Activated CD4-positive, alpha-beta T cell treated with anti-CD3 and anti-CD28 coated beads, Interleukin-2, amount 10 ng/mL, durations not matched to agents 24 days and 14 days (primary cell): ENCODE data around the gene CDK5RAP2. TPM values are rescaled to one million over a fixed set of nuclear protein-coding genes. Genes with fewer than 3 reads are reported as not detected.
"Not testable (repeated sequence)": the region's sequence is repeated elsewhere in the genome, so short reads cannot be mapped to it uniquely, and the experiment has no call there.

Experiments
- DNase-seq: peaks from one replicate; pipeline ENCODE4 v3.0.0; 2022
- H3K27ac Mint-ChIP-seq: one replicate; pipeline ENCODE4 v1.8.0; 2022; ENCODE audit warnings: mild to moderate bottlenecking, mixed read lengths
- H3K27me3 Mint-ChIP-seq: one replicate; pipeline ENCODE4 v1.8.0; 2022; ENCODE audit warnings: mixed read lengths
- H3K36me3 Mint-ChIP-seq: one replicate; pipeline ENCODE4 v1.8.0; 2022; ENCODE audit warnings: low read depth, mild to moderate bottlenecking, mixed read lengths
- H3K4me1 Mint-ChIP-seq: one replicate; pipeline ENCODE4 v1.8.0; 2021; ENCODE audit warnings: mixed read lengths
- H3K4me3 Mint-ChIP-seq: one replicate; pipeline ENCODE4 v1.8.0; 2022; ENCODE audit warnings: mild to moderate bottlenecking, moderate library complexity, mixed read lengths
- H3K9me3 Mint-ChIP-seq: one replicate; pipeline ENCODE4 v1.8.0; 2021; ENCODE audit warnings: mixed read lengths
- intact Hi-C: fragments of 100-400 bp; cut with micrococcal nuclease; formaldehyde crosslinking; loops from one replicate; pipeline ENCODE4 v1.15.1; 2023
- total RNA-seq: library from RNA; stranded (reverse); gene quantifications from 2 replicates; pipeline ENCODE4 v1.2.3, GENCODE V29; 2022

Gene CDK5RAP2
- total RNA-seq, 1 donor from 2014 or later: 70.0 TPM

DNA sequence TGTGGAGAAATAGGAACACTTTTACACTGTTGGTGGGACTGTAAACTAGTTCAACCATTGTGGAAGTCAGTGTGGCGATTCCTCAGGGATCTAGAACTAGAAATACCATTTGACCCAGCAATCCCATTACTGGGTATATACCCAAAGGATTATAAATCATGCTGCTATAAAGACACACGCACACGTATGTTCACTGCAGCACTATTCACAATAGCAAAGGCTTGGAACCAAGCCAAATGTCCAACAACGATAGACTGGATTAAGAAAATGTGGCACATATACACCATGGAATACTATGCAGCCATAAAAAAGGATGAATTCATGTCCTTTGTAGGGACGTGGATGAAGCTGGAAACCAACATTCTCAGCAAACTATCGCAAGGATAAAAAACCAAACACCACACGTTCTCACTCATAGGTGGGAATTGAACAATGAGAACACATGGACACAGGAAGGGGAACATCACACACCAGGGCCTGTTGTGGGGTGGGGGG, 27.7 kb downstream of the CDK5RAP2 start:
- H3K9me3 Mint-ChIP-seq, DNase-seq, H3K27ac Mint-ChIP-seq, H3K27me3 Mint-ChIP-seq, intact Hi-C loops, H3K4me3 Mint-ChIP-seq, H3K4me1 Mint-ChIP-seq: not testable (repeated sequence)
- peaks cover 51% of the 10 kb centered on the region for H3K36me3 Mint-ChIP-seq

- H3K4me1 Mint-ChIP-seq: peaks cover 7% of the 10 kb centered on the region
- no peak overlapping the region for H3K4me3 Mint-ChIP-seq
- intact Hi-C loops: no loop called here
- peaks cover 50% of the 10 kb centered on the region for H3K36me3 Mint-ChIP-seq
- no peaks in the 10 kb centered on the region for H3K27me3 Mint-ChIP-seq
- H3K9me3 Mint-ChIP-seq: no peaks in the 10 kb centered on the region
- H3K27ac Mint-ChIP-seq: no peak overlapping the region
- DNase-seq: no peak
These were observed 34.0 kb downstream of the CDK5RAP2 start for GRCh38 chr9:120545701-120546550.

- Mint-ChIP-seq H3K27me3 (no peaks in the 10 kb centered on the region), H3K4me1 (peaks cover 6% of the 10 kb centered on the region), H3K9me3 (no peaks in the 10 kb centered on the region), H3K27ac (no peak overlapping the region), H3K36me3 (peaks cover 42% of the 10 kb centered on the region), H3K4me3 (no peak overlapping the region)
- DNase-seq: no peak
- intact Hi-C loops: no loop called here
These were observed 35.5 kb downstream of the CDK5RAP2 start for GRCh38 chr9:120544441-120544840.

GRCh38 chr9:120542701-120543490, 37.1 kb downstream of the CDK5RAP2 start:
- peaks cover 6% of the 10 kb centered on the region for H3K4me1 Mint-ChIP-seq
- no peaks in the 10 kb centered on the region for H3K9me3 Mint-ChIP-seq
- H3K4me3 Mint-ChIP-seq: no peak overlapping the region
- DNase-seq: no peak
- H3K27ac Mint-ChIP-seq: no peak overlapping the region
- intact Hi-C loops: no loop called here
- peaks cover 41% of the 10 kb centered on the region for H3K36me3 Mint-ChIP-seq
- no peaks in the 10 kb centered on the region for H3K27me3 Mint-ChIP-seq

DNA sequence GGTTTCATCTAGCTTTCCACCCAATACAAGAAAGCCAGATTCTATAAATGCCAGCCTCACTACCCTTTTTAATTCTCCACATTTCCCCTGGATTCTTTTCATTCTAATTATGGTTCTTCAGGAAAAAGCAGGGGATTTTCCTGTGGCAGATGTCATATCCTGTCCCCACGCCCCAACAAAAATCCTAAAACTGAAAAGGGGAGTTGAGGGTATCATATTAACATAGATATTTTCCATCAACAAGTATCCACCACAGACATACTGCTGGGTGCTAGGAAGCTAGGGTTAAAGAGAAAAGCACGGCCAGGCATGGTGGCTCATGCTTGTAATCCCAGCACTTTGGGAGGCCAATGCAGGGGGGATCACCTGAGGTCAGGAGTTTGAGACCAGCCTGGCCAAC, 38.0 kb downstream of the CDK5RAP2 start:
- no peak overlapping the region for H3K27ac Mint-ChIP-seq
- H3K9me3 Mint-ChIP-seq: no peaks in the 10 kb centered on the region
- peaks cover 43% of the 10 kb centered on the region for H3K36me3 Mint-ChIP-seq
- H3K4me1 Mint-ChIP-seq: peaks cover 6% of the 10 kb centered on the region
- H3K4me3 Mint-ChIP-seq: no peak overlapping the region
- no peaks in the 10 kb centered on the region for H3K27me3 Mint-ChIP-seq
- DNase-seq: no peak
- intact Hi-C loops: no loop called here

DNA sequence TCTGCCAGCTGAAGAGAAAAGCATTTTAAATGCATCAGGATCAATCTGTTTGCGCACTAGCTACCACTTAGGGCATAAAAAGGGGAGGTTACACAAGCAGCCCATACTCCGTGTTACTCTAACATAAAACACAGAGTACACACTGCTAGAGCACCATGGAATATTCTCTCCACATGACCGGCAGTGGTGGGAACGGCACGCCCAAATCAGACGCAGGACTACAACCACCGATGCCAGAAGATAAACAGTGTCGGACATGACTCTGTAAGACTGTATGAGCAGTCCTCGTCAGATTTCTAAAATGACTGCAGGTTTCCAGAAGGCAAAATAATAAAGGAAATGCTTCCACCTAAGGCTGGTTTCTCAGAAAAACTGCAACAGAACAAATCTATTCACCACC, 40.0 kb downstream of the CDK5RAP2 start:
- Mint-ChIP-seq H3K27ac (no peak overlapping the region), H3K27me3 (no peaks in the 10 kb centered on the region), H3K4me3 (no peak overlapping the region), H3K36me3 (peaks cover 43% of the 10 kb centered on the region), H3K4me1 (peaks cover 6% of the 10 kb centered on the region), H3K9me3 (no peaks in the 10 kb centered on the region)
- DNase-seq: no peak
- intact Hi-C loops: loop anchor here (10.0 kb wide), 1 partner anchor 985 kb away; no protein-coding TSS in a partner anchor

- no peak overlapping the region for H3K4me3 Mint-ChIP-seq
- peaks cover 37% of the 10 kb centered on the region for H3K36me3 Mint-ChIP-seq
- DNase-seq: no peak
- peaks cover 6% of the 10 kb centered on the region for H3K4me1 Mint-ChIP-seq
- intact Hi-C loops: loop anchor here (10.0 kb wide), 1 partner anchor 984 kb away; no protein-coding TSS in a partner anchor
- H3K9me3 Mint-ChIP-seq: no peaks in the 10 kb centered on the region
- no peaks in the 10 kb centered on the region for H3K27me3 Mint-ChIP-seq
- no peak overlapping the region for H3K27ac Mint-ChIP-seq
These were observed 41.6 kb downstream of the CDK5RAP2 start for GRCh38 chr9:120538339-120538738.

- Mint-ChIP-seq H3K27ac (no peak overlapping the region), H3K4me3 (no peak overlapping the region), H3K27me3 (no peaks in the 10 kb centered on the region), H3K9me3 (no peaks in the 10 kb centered on the region), H3K36me3 (peaks cover 40% of the 10 kb centered on the region), H3K4me1 (peaks cover 6% of the 10 kb centered on the region)
- intact Hi-C loops: loop anchor here (10.0 kb wide), 1 partner anchor 982 kb away; no protein-coding TSS in a partner anchor
- DNase-seq: no peak
These were observed 42.9 kb downstream of the CDK5RAP2 start for GRCh38 chr9:120536949-120537640.

DNA sequence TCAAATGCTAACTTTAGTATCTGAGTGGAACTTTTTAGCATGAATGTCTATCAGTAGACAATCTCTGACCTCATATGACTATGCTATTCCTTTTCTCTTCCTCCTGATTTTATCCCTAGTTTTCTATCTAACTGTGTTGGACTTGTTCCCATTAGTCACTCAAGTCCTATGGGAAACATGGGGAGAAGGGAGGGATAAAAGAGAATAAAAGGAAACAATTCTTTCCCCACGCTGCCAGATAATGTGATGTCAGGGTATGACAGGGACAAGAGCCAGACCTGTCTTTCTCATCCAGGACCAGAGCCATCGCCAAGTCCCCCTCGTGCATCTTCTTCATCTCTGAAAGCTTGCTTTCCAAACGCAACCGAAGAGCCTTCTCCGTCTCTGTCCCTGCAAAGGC, 43.9 kb downstream of the CDK5RAP2 start:
- Mint-ChIP-seq H3K27me3 (no peaks in the 10 kb centered on the region), H3K36me3 (peaks cover 40% of the 10 kb centered on the region), H3K4me3 (no peak overlapping the region), H3K27ac (no peak overlapping the region), H3K4me1 (peaks cover 5% of the 10 kb centered on the region), H3K9me3 (no peaks in the 10 kb centered on the region)
- DNase-seq: no peak
- intact Hi-C loops: loop anchor here (10.0 kb wide), 1 partner anchor 981 kb away; no protein-coding TSS in a partner anchor

DNA sequence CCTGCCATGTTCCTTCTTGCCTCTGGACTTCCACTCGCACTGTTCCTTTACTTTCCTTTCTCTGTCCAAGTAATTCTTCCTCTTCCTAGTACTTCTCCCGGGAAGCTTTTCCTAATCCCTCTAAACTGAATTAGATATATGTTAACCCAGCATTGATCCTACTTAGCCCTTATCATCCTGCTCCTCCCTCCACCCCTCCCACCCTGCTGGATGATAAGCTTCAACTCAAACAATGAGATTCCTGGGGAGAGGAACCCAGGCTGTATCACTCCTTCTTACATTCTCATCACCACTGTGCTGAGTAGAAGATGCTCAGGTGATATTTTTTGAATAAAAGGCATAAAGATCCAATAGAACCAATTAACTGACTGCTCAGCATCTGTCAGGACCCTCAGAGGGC, 45.7 kb downstream of the CDK5RAP2 start:
- Mint-ChIP-seq H3K27ac (no peak overlapping the region), H3K36me3 (peaks cover 54% of the 10 kb centered on the region), H3K4me3 (no peak overlapping the region), H3K27me3 (no peaks in the 10 kb centered on the region), H3K9me3 (no peaks in the 10 kb centered on the region), H3K4me1 (peaks cover 5% of the 10 kb centered on the region)
- DNase-seq: no peak
- intact Hi-C loops: loop anchor here (10.0 kb wide), 1 partner anchor 979 kb away; no protein-coding TSS in a partner anchor

GRCh38 chr9:120532891-120533290, 47.1 kb downstream of the CDK5RAP2 start:
- no peak for DNase-seq
- Mint-ChIP-seq H3K4me1 (peaks cover 7% of the 10 kb centered on the region), H3K27me3 (no peaks in the 10 kb centered on the region), H3K4me3 (no peak overlapping the region), H3K9me3 (no peaks in the 10 kb centered on the region), H3K36me3 (peaks cover 65% of the 10 kb centered on the region), H3K27ac (no peak overlapping the region)
- intact Hi-C loops: loop anchor here (10.0 kb wide), 1 partner anchor 978 kb away; no protein-coding TSS in a partner anchor

- Mint-ChIP-seq H3K27ac (no peak overlapping the region), H3K4me1 (peaks cover 7% of the 10 kb centered on the region), H3K4me3 (no peak overlapping the region), H3K27me3 (no peaks in the 10 kb centered on the region), H3K36me3 (peaks cover 69% of the 10 kb centered on the region), H3K9me3 (no peaks in the 10 kb centered on the region)
- DNase-seq: no peak
- intact Hi-C loops: loop anchor here (10.0 kb wide), 1 partner anchor 978 kb away; no protein-coding TSS in a partner anchor
These were observed 47.5 kb downstream of the CDK5RAP2 start for GRCh38 chr9:120532475-120532874.

DNA sequence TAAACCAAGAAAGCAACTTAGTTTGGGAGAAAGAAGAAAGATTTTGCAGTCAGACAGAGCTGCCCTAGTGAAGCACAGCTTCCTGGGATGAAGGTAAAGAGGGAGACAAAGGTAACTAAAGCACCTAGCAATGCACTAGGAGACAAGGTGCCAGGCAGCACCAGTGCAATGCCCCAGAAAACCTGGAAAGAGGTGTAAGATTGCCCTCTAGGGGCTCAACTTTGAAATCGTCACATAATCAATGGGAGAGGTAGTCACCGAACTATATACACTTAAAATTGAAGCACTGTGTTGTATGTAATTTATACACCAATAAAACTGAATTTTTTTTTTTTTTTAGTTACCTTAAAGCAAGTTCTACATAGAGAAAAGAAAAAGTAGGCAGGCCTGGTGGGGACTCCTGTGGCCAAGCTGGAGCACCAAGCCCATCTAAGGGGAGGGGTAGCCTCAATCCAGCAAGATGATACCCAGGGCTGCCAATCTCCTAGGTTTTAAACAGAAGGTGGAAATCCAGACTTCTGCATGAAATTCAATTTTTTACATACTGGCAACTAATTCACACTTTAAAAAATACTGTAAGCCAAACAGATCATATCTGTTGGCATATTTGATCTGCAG, 48.2 kb downstream of the CDK5RAP2 start:
- Mint-ChIP-seq H3K4me3 (no peak overlapping the region), H3K9me3 (no peaks in the 10 kb centered on the region), H3K27me3 (no peaks in the 10 kb centered on the region), H3K27ac (no peak overlapping the region), H3K4me1 (peaks cover 7% of the 10 kb centered on the region), H3K36me3 (peaks cover 69% of the 10 kb centered on the region)
- intact Hi-C loops: loop anchor here (10.0 kb wide), 1 partner anchor 977 kb away; no protein-coding TSS in a partner anchor
- peak; percentile 70 for DNase-seq
